K562 treated with DMSO at 1 percent for 48 hours (cell line): ENCODE results near the gene SNRPB. TPM values are rescaled to one million over a fixed set of nuclear protein-coding genes. Genes with fewer than 3 reads are reported as not detected.

ENCODE experiments used
- total RNA-seq: library from RNA; unstranded; fragments of 300-600 nt; gene quantifications from 2 replicates; pipeline ENCODE4 v1.2.3, GENCODE V29; 2022; ENCODE audit warnings: low replicate concordance; ENCODE audit errors: extremely low read depth

The SNRPB gene
- not detected in 2 replicates for total RNA-seq

DNA sequence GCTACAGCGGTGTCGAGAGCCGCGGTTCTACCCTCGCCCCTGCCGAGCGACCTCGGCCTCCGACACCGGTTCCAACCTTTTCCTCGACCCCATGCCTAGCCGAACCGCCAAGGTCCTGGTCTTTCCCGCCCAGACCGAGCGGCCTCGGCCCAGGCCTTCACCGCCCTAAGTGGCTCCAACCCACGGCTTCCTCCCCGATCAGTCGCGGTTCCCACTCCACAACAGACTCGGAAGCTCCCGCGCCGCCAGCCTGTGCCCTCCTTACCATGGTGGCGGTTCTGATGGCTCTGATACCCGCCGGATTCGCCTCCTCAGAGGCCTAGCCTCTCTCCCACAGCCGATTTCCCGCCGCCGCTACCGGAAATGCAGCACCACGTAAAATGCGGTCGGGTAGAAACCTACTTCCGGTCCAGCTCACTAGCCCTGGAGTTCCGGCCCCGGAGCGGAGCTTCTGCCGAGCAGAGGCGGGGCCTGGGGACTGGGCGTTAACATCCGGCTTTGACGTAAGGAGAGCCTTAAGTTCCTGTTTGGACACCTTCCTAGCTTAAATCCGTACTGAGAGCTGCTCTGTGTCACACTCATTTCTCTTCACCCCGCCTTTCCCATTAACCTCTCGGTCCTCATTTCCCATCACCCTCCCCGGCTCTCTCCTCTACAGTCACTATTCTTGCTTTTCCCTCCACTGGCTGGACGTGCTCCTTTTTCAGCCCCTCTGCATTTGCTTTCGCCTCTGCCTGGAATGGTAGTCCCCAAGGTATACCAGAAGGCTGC lies at the start of gene SNRPB:
Gene SNRPB (minus strand): TSS at position 367 of the 771 bp plus-strand sequence. CDS start 99 bp downstream, at position 268.

DNA sequence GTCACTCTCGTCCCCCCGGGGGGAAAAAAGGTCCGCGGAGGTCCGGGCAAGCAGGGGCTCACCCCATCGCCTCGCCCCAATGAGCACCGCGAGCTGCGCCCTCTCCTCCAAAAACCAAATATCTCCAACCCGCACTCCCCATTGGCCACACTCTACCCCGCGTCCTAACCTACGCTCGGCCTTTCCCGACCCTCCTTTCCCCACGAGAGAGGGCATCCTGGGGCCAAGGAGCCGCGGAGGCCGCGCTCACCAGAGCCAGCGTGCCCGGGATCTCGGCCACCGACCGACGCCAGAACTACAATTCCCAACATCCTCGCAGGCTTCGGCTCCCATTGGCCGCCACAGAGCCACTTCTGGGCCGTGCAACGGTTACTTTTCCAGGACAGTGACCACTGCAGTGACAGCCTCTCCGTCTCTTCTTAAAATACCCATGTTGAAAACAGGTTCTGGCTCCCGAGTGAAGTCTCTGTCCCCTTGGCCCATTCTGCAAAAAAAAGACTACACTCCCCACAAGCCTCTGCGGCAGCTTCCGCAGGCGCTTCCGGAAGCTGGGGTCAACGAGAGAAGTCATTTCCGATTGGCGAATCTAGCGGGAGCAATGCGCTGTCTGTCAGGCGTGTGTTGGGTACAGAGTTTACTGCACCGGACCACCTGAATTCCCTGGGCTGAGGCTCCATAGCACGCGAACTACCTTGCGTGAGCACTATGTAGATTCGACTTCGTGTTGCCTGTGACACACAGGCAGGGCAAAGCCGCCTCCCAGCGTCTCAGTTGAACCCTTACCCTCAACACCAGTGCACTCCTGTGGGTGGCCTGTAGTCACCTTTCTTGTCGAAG lies 38.3 kb upstream of the SNRPB start, which contains the start of gene ZNF343:
Gene ZNF343 (minus strand): TSS at position 285 of the 837 bp plus-strand sequence. CDS start 15,020 bp downstream, outside the sequence.

Other genes starting within 250 kb of the SNRPB start
- gene TGM3, start 174.8 kb downstream of the SNRPB start, total RNA-seq, result not detected in 2 replicates
- not detected in 2 replicates for gene TGM6, start 89.9 kb downstream of the SNRPB start, total RNA-seq
- not detected in 2 replicates for gene ZNF343, start 38.1 kb upstream of the SNRPB start, total RNA-seq
- not detected in 2 replicates for gene TMC2, start 65.8 kb upstream of the SNRPB start, total RNA-seq
- gene NOP56, start 181.8 kb upstream of the SNRPB start, total RNA-seq, result not detected in 2 replicates
- not detected in 2 replicates for gene IDH3B, start 193.4 kb upstream of the SNRPB start, total RNA-seq
- gene EBF4, start 222.0 kb upstream of the SNRPB start, total RNA-seq, result not detected in 2 replicates